Right lung (tissue), 5 donors: ENCODE data around the gene GMDS. TPM values are rescaled to one million over a fixed set of nuclear protein-coding genes. Genes with fewer than 3 reads are reported as not detected.

Source experiments
- DNase-seq, 2 donors: peaks; one replicate each; pipeline ENCODE4 v3.0.0-alpha.2; 2013
- polyA plus RNA-seq, 5 donors: library from polyadenylated mRNA; unstranded; fragments of 120-200 nt; gene quantifications; one replicate each; pipeline versions ENCODE4 v1.2.1 to v1.2.3, GENCODE V29; 2013; ENCODE audit warnings: inconsistent platforms in 1 of 5, low replicate concordance in 1 of 5; ENCODE audit not compliant: insufficient read length in 5 of 5, insufficient read depth in 1 of 5

The GMDS gene
- polyA plus RNA-seq, 5 donors, result 16.7 to 26.7 (median 20.5) TPM

- DNase-seq, result no peak
Observed at GRCh38 chr6:1778686-1779235, 466.6 kb downstream of the GMDS start.

GRCh38 chr6:1777921-1778685 is 467.3 kb downstream of the GMDS start:
- no peak for DNase-seq

- DNase-seq, result no peak
Observed at GRCh38 chr6:1775441-1775840, 470.0 kb downstream of the GMDS start.

- DNase-seq, result no peak
Observed at GRCh38 chr6:1774226-1774915, 471.0 kb downstream of the GMDS start.

- DNase-seq, result no peak
Observed at GRCh38 chr6:1773700-1774099, 471.7 kb downstream of the GMDS start.

- DNase-seq, result no peak
Observed at GRCh38 chr6:1770968-1771723, 474.3 kb downstream of the GMDS start.

- DNase-seq, result no peak
Observed at GRCh38 chr6:1770435-1770843, 475.0 kb downstream of the GMDS start.

GRCh38 chr6:1767481-1768246 is 477.7 kb downstream of the GMDS start:
- DNase-seq, result no peak

- DNase-seq, result no peak
Observed at GRCh38 chr6:1766654-1767053, 478.8 kb downstream of the GMDS start.

GRCh38 chr6:1765160-1765903 is 480.1 kb downstream of the GMDS start:
- DNase-seq, result no peak

- DNase-seq, result peak in 1 of 2 donors; percentile 27
Observed at GRCh38 chr6:1764397-1764987, 480.9 kb downstream of the GMDS start.

GRCh38 chr6:1763404-1763803 is 482.0 kb downstream of the GMDS start:
- no peak for DNase-seq

- DNase-seq, result no peak
Observed at GRCh38 chr6:1762203-1762602, 483.2 kb downstream of the GMDS start.

- no peak for DNase-seq
Observed at GRCh38 chr6:1761477-1761877, 483.9 kb downstream of the GMDS start.

- no peak for DNase-seq
Observed at GRCh38 chr6:1760876-1761275, 484.5 kb downstream of the GMDS start.

- DNase-seq, result no peak
Observed at GRCh38 chr6:1759870-1760269, 485.5 kb downstream of the GMDS start.

GRCh38 chr6:1758076-1758679 is 487.2 kb downstream of the GMDS start:
- no peak for DNase-seq

GRCh38 chr6:1757131-1757530 is 488.3 kb downstream of the GMDS start:
- no peak for DNase-seq

GRCh38 chr6:1756472-1757129 is 488.8 kb downstream of the GMDS start:
- DNase-seq, result no peak
